Mesenchymal stem cell (in vitro differentiated cells and primary cell): ENCODE data around the gene RC3H2.

Source experiments
- DNase-seq: peaks from one replicate; pipeline ENCODE4 v3.0.0-alpha.2; 2013
- H2AFZ ChIP-seq: one replicate; pipeline ENCODE4 v1.6.1; 2013; ENCODE audit warnings: low read depth, mild to moderate bottlenecking, control low read depth, inconsistent platforms, low read length, moderate library complexity
- H2AK5ac ChIP-seq: 2 replicates; pipeline ENCODE4 v1.6.1; 2013; ENCODE audit warnings: low read length, moderate library complexity, mild to moderate bottlenecking, inconsistent platforms; ENCODE audit not compliant: severe bottlenecking
- H2BK120ac ChIP-seq: one replicate; pipeline ENCODE4 v1.6.1; 2013; ENCODE audit warnings: low read depth, mild to moderate bottlenecking, inconsistent platforms, low read length, moderate library complexity
- H2BK12ac ChIP-seq, 2 experiments: one replicate each; pipeline ENCODE4 v1.6.1; 2013; ENCODE audit warnings: inconsistent platforms in 2 of 2, low read length in 2 of 2, mild to moderate bottlenecking in 2 of 2, moderate library complexity in 2 of 2, control low read depth in 1 of 2
- H2BK15ac ChIP-seq: one replicate; pipeline ENCODE4 v1.6.1; 2013; ENCODE audit warnings: mild to moderate bottlenecking, low read depth, inconsistent platforms; ENCODE audit not compliant: poor library complexity, severe bottlenecking
- H2BK5ac ChIP-seq: 2 replicates; pipeline ENCODE4 v1.6.1; 2013; ENCODE audit warnings: low read depth, mild to moderate bottlenecking, low read length, control low read depth, inconsistent platforms; ENCODE audit not compliant: poor library complexity, severe bottlenecking
- H3K14ac ChIP-seq, 2 experiments: one replicate each; pipeline ENCODE4 v1.6.1; 2013; ENCODE audit warnings: inconsistent platforms in 2 of 2, low read length in 2 of 2, control low read depth in 1 of 2, mild to moderate bottlenecking in 1 of 2, moderate library complexity in 1 of 2
- H3K18ac ChIP-seq, 2 experiments: one replicate each; pipeline ENCODE4 v1.6.1; 2013; ENCODE audit warnings: inconsistent platforms in 2 of 2, low read length in 2 of 2, control low read depth in 1 of 2, low read depth in 1 of 2, mild to moderate bottlenecking in 1 of 2
- H3K23ac ChIP-seq, 2 experiments: one replicate each; pipeline ENCODE4 v1.6.1; 2013; ENCODE audit warnings: inconsistent platforms in 2 of 2, low read length in 2 of 2, mild to moderate bottlenecking in 2 of 2, moderate library complexity in 2 of 2, control low read depth in 1 of 2
- H3K27ac ChIP-seq: 2 replicates; pipeline ENCODE4 v1.5.1; 2013; ENCODE audit warnings: mild to moderate bottlenecking, moderate library complexity, low read length, control low read depth, inconsistent platforms; ENCODE audit not compliant: poor library complexity, severe bottlenecking
- H3K27me3 ChIP-seq, 2 experiments: 2 replicates each; pipeline versions ENCODE4 v1.6.1 to v1.7.0; 2013; ENCODE audit warnings: low read length in 2 of 2, mild to moderate bottlenecking in 2 of 2, moderate library complexity in 2 of 2, control low read depth in 1 of 2, inconsistent platforms in 1 of 2; ENCODE audit not compliant: control insufficient read depth in 1 of 2, insufficient read depth in 1 of 2
- H3K36me3 ChIP-seq, 2 experiments: 2 replicates each; pipeline versions ENCODE4 v1.6.1 to v1.7.0; 2013; ENCODE audit warnings: low read length in 2 of 2, control low read depth in 1 of 2, inconsistent platforms in 1 of 2, low read depth in 1 of 2, mild to moderate bottlenecking in 1 of 2; ENCODE audit not compliant: insufficient read depth in 2 of 2, control insufficient read depth in 1 of 2
- H3K4ac ChIP-seq, 2 experiments: one replicate each; pipeline ENCODE4 v1.6.1; 2013; ENCODE audit warnings: inconsistent platforms in 2 of 2, low read length in 2 of 2, mild to moderate bottlenecking in 2 of 2, moderate library complexity in 2 of 2, control low read depth in 1 of 2, low read depth in 1 of 2
- H3K4me1 ChIP-seq: 2 replicates; pipeline ENCODE4 v1.6.1; 2013; ENCODE audit warnings: low read depth, low read length, control low read depth; ENCODE audit not compliant: control insufficient read depth, insufficient read depth
- H3K4me2 ChIP-seq: 2 replicates; pipeline ENCODE4 v1.6.1; 2013; ENCODE audit warnings: low read length, mild to moderate bottlenecking, inconsistent platforms; ENCODE audit not compliant: poor library complexity, severe bottlenecking
- H3K4me3 ChIP-seq, 2 experiments: 2 replicates each; pipeline versions ENCODE4 v1.5.1 to v1.7.0; 2013; ENCODE audit warnings: low read length in 2 of 2, mild to moderate bottlenecking in 2 of 2, control low read depth in 1 of 2, low read depth in 1 of 2; ENCODE audit not compliant: insufficient read depth in 1 of 2
- H3K79me1 ChIP-seq: replicated peaks from 2 replicates; pipeline ENCODE4 v1.6.1; 2013; ENCODE audit warnings: mild to moderate bottlenecking, control low read depth, low read length, inconsistent platforms; ENCODE audit not compliant: poor library complexity, severe bottlenecking
- H3K9ac ChIP-seq: 2 replicates; pipeline ENCODE4 v1.7.0; 2013; ENCODE audit warnings: mild to moderate bottlenecking, low read length, moderate library complexity
- H3K9me3 ChIP-seq: 2 replicates; pipeline ENCODE4 v1.7.0; 2013; ENCODE audit warnings: mild to moderate bottlenecking, low read length; ENCODE audit not compliant: control insufficient read depth
- H4K8ac ChIP-seq: one replicate; pipeline ENCODE4 v1.6.1; 2013; ENCODE audit warnings: inconsistent platforms, mild to moderate bottlenecking, low read length, moderate library complexity
- H4K91ac ChIP-seq: one replicate; pipeline ENCODE4 v1.6.1; 2013; ENCODE audit warnings: mild to moderate bottlenecking, low read length, inconsistent platforms
- WGBS: methylation state at CpG from one replicate; pipeline ENCODE4 v1.1.7; 2013; ENCODE audit warnings: mixed read lengths; 5-methylcytosine and 5-hydroxymethylcytosine counted together

RC3H2 gene

GRCh38 chr9:122900791-122901190 lies 4.4 kb downstream of the RC3H2 start:
- Histone ChIP-seq H3K79me1 (no peaks in the 10 kb centered on the region), H3K27ac (no peak overlapping the region), H3K9ac (peak overlapping the region; percentile 78), H4K91ac (no peak overlapping the region), H2BK120ac (no peak overlapping the region), H2BK5ac (no peak overlapping the region), H3K27me3 (no peaks in the 10 kb centered on the region), H3K4me3 (peak overlapping the region in 1 of 2 experiments; percentile 55), H2AK5ac (no peak overlapping the region), H3K4ac (no peak overlapping the region), H4K8ac (no peak overlapping the region), H3K18ac (no peak overlapping the region), H3K14ac (no peak overlapping the region), H2BK12ac (no peak overlapping the region), H2AFZ (no peak overlapping the region), H2BK15ac (no peak overlapping the region), H3K23ac (no peak overlapping the region), H3K4me1 (peaks cover 5% of the 10 kb centered on the region), H3K36me3 (peaks cover 3 to 17% of the 10 kb centered on the region in 2 experiments), H3K9me3 (no peaks in the 10 kb centered on the region), H3K4me2 (no peak overlapping the region)
- peak; percentile 34 for DNase-seq
- WGBS = 94% methylated on average over 1 of the region's 2 CpGs

- Histone ChIP-seq H3K4me1 (peaks cover 5% of the 10 kb centered on the region), H2BK120ac (no peak overlapping the region), H3K27ac (no peak overlapping the region), H3K27me3 (no peaks in the 10 kb centered on the region), H4K91ac (no peak overlapping the region), H3K23ac (no peak overlapping the region), H3K14ac (no peak overlapping the region), H3K79me1 (peaks cover 2% of the 10 kb centered on the region), H2AK5ac (no peak overlapping the region), H3K36me3 (peaks cover 10 to 43% of the 10 kb centered on the region in 2 experiments), H2BK12ac (no peak overlapping the region), H3K4me3 (no peak overlapping the region), H3K4me2 (no peak overlapping the region), H2BK5ac (no peak overlapping the region), H3K9me3 (no peaks in the 10 kb centered on the region), H4K8ac (no peak overlapping the region), H2AFZ (no peak overlapping the region), H2BK15ac (no peak overlapping the region), H3K18ac (no peak overlapping the region), H3K4ac (no peak overlapping the region), H3K9ac (peak overlapping the region; percentile 51)
- no peak for DNase-seq
- WGBS = no CpG with 5 or more reads among the region's 1 CpG
These were observed 7.2 kb downstream of the RC3H2 start for GRCh38 chr9:122897969-122898368.

DNA sequence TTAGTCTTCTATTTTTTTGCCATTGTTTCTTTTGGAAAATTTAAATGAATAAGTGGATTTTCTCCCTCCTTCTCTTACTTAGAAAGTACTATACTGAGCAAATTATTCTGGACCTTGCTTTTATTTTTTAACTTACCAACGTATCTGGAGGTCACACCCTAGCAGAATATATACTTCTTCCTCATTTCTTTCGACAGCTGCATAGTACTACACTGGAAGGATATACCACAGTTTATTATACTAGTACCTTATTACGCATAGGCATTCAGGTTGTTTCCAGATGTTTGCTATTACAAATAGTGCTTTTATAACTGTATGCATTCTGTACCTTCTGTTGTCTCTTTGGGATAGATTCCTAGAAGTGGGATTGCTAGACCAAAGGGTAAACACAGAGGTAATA lies 16.7 kb downstream of the RC3H2 start:
- no peak overlapping the region for H2BK15ac ChIP-seq
- no peaks in the 10 kb centered on the region for H3K4me1 ChIP-seq
- H3K79me1 ChIP-seq = peaks cover 11% of the 10 kb centered on the region
- no peak overlapping the region for H3K27ac ChIP-seq
- H3K4me3 ChIP-seq = no peak overlapping the region
- H3K27me3 ChIP-seq = no peaks in the 10 kb centered on the region
- no peak overlapping the region for H3K9ac ChIP-seq
- no peak overlapping the region for H3K14ac ChIP-seq
- peaks cover 26 to 91% of the 10 kb centered on the region in 2 experiments for H3K36me3 ChIP-seq
- no peak overlapping the region for H2BK5ac ChIP-seq
- H3K4me2 ChIP-seq = no peak overlapping the region
- H2AFZ ChIP-seq = no peak overlapping the region
- no peak for DNase-seq
- H3K18ac ChIP-seq = no peak overlapping the region
- H3K4ac ChIP-seq = no peak overlapping the region
- 100% methylated on average over 1 of the region's 3 CpGs for WGBS
- H3K9me3 ChIP-seq = no peaks in the 10 kb centered on the region
- H2BK120ac ChIP-seq = no peak overlapping the region
- no peak overlapping the region for H4K91ac ChIP-seq
- no peak overlapping the region for H3K23ac ChIP-seq
- H4K8ac ChIP-seq = no peak overlapping the region
- H2BK12ac ChIP-seq = no peak overlapping the region
- no peak overlapping the region for H2AK5ac ChIP-seq

- Histone ChIP-seq H4K8ac (no peak overlapping the region), H3K27ac (no peak overlapping the region), H2AK5ac (no peak overlapping the region), H3K9me3 (no peaks in the 10 kb centered on the region), H2BK120ac (no peak overlapping the region), H3K4me3 (no peak overlapping the region), H2BK5ac (no peak overlapping the region), H3K4me2 (no peak overlapping the region), H3K9ac (no peak overlapping the region), H3K4me1 (no peaks in the 10 kb centered on the region), H2AFZ (no peak overlapping the region), H4K91ac (no peak overlapping the region), H2BK12ac (no peak overlapping the region), H3K23ac (no peak overlapping the region), H3K14ac (no peak overlapping the region), H3K4ac (no peak overlapping the region), H3K36me3 (peaks cover 30 to 92% of the 10 kb centered on the region in 2 experiments), H3K79me1 (peaks cover 12% of the 10 kb centered on the region), H3K18ac (no peak overlapping the region), H3K27me3 (no peaks in the 10 kb centered on the region), H2BK15ac (no peak overlapping the region)
- DNase-seq = no peak
- WGBS = 100% methylated on average over 2 of the region's 2 CpGs
These were observed 22.0 kb downstream of the RC3H2 start for GRCh38 chr9:122883125-122883524.
